ENCODE measurements around the gene GRIN3B.

GRIN3B gene

DNA sequence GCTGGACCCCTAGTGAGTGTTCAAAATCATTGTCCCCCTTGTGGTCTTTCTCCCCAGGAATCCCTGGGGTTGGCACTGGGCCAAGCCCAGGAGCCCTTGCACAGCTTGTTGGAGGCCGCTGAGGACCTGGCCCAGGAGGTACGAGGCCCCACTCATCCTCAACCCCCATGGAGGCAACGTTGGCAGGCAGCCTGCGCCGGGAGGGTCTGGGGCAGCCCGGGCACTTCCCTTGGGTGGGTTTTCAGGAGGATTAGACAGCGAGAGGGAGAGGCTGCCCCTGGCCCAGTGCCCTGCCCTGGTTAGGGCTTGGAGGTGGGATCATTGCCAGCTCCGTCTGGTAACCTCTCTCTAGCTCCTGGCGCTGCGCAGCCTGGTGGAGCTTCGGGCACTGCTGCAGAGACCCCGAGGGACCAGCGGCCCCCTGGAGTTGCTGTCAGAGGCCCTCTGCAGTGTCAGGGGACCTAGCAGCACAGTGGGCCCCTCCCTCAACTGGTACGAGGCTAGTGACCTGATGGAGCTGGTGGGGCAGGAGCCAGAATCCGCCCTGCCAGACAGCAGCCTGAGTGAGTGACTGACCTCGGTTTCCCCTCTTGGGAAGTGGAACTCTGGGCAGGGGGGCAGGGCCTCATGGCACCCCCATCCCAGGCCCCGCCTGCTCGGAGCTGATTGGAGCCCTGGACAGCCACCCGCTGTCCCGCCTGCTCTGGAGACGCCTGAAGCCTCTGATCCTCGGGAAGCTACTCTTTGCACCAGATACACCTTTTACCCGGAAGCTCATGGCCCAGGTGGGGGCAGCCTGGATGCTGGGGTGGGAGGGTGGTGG is 42.7 kb downstream of the GRIN3B start:
- ATAC-seq, result no peak

- ATAC-seq, result peak; percentile 54 to 58
These were observed 45.0 kb downstream of the GRIN3B start for GRCh38 chr19:1045247-1045603.

- no peak for ATAC-seq
These were observed 46.0 kb downstream of the GRIN3B start for GRCh38 chr19:1046117-1046626.

DNA sequence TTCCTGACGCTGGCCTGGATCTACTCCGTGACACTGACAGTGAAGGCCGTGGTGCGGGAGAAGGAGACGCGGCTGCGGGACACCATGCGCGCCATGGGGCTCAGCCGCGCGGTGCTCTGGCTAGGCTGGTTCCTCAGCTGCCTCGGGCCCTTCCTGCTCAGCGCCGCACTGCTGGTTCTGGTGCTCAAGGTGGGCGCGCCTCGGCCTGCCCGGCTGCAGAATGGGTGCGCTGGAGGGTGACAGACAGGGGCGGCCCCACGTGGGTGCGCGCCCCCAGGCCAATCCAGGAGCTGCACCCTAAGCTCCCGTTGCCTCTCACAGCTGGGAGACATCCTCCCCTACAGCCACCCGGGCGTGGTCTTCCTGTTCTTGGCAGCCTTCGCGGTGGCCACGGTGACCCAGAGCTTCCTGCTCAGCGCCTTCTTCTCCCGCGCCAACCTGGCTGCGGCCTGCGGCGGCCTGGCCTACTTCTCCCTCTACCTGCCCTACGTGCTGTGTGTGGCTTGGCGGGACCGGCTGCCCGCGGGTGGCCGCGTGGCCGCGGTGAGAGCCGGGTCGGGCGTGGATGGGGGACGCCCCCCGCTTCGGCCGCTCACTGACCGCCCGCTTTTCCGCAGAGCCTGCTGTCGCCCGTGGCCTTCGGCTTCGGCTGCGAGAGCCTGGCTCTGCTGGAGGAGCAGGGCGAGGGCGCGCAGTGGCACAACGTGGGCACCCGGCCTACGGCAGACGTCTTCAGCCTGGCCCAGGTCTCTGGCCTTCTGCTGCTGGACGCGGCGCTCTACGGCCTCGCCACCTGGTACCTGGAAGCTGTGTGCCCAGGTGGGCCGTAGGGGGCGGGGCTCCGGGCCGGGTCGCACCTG is 46.8 kb downstream of the GRIN3B start:
- no peak for ATAC-seq

DNA sequence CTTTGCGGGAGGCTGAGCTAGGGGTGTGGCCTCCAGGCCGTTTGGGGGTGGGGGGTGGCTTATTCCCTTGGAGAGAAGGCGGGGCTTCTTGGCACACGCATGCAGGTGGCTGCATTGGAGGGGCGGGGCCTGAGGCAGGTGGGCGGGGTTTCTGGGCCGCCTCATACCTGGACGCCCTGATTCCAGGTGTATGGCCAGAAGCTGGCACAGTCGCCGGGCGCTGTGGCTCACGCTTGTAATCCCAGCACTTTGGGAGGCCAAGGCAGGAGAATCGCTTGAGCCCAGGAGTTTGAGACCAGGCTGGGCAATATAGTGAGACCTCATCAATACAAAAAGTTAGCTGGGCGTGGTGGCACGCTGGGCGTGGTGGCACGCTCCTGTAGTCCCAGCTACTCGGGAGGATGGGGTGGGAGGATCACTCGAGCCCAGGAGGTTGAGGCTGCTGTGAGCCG is 47.5 kb downstream of the GRIN3B start:
- ATAC-seq, result no peak

GRCh38 chr19:1049106-1049505 is 48.9 kb downstream of the GRIN3B start:
- ATAC-seq, result no peak

DNA sequence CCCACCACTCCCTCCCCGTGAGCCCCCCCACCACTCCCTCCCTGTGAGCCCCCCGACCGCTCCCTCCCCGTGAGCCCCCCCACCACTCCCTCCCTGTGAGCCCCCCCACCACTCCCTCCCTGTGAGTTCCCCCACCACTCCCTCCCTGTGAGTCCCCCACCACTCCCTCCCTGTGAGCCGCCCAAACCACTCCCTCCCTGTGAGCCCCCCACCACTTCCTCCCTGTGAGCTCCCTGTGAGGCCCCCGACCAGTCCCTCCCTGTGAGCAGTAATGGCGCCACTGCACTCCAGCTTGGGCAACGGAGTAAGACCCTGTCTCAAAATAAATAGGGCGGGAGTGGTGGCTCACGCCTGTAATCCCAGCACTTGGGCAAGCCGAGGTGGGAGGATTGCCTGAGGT is 49.6 kb downstream of the GRIN3B start:
- ATAC-seq, result no peak

- ATAC-seq, result no peak
These were observed 51.0 kb downstream of the GRIN3B start for GRCh38 chr19:1050989-1051788.

- ATAC-seq, result no peak
These were observed 51.6 kb downstream of the GRIN3B start for GRCh38 chr19:1051791-1052190.

DNA sequence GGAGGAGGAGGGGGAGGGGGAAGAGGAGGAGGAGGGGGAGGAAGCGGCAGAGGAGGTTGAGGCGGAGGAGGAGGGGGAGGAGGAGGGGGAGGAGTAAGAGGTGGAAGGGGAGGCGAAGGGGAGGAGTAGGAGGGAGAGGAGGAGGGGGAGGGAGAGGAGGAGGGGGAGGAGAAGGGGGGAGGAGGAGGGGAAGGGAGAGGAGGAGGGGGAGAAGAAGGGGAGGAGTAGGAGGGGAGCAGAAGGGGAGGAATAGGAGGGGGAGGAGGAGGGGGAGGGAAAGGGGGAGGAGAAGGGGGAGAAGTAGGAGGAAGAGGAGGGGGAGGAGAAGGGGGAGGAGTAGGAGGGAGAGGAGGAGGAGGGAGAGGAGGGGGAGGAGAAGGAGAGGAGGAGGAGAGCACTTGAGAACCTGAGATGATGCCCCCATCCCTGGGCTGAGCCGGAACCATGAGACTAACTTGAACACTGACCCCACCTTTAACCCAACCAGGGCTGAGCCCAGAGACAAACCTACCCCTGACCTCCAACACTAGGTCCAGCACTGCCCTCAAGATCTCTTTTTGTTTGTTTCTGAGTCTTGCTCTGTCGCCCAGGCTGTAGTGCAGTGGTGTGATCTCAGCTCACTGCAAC is 52.2 kb downstream of the GRIN3B start:
- ATAC-seq, result no peak

DNA sequence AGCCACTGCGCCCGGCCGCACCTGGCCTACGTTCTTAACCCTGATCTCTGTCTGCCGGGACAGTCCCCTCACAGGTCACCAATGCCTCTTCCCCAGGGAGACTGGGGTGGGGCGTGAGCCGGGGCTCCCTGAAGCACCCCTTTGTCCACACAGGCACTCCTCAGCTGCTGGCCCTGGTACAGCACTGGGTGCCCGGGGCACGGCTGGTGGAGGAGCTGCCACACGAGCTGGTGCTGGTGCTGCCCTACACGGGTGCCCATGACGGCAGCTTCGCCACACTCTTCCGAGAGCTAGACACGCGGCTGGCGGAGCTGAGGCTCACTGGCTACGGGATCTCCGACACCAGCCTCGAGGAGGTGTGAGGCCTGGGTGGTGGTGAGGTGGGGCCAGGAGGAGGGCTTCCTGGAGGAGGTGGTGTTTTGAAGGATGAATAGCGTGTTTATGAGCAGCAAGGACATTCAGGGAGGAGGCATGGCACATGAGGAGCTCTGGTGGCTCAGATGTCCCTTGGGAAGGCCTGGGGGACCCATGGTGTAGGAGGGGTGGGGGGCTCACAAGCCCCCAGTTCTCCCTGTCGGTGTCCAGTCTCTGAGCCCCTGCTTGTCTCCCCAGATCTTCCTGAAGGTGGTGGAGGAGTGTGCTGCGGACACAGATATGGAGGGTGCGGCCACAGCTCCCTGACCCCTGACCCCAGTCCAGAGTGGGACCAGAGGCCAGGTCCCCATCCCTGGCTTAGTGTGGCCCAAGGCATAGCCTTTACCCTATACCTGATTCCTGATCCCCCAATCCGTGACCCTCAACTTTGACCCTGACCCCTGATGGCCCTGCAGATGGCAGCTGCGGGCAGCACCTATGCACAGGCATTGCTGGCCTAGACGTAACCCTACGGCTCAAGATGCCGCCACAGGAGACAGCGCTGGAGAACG is 53.2 kb downstream of the GRIN3B start:
- ATAC-seq, result no peak

- ATAC-seq, result no peak
These were observed 54.1 kb downstream of the GRIN3B start for GRCh38 chr19:1054102-1055027.

DNA sequence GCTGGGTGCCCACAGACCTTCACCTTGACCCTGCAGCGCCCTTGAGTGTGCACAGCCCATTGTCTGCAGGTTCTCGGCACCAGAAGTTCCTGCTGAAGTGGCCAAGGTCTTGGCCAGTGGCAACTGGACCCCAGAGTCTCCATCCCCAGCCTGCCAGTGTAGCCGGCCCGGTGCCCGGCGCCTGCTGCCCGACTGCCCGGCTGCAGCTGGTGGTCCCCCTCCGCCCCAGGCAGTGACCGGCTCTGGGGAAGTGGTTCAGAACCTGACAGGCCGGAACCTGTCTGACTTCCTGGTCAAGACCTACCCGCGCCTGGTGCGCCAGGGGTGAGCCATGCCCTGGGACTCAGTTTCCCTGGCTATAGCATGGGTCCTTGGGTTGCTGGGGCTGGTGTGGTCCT is 54.8 kb downstream of the GRIN3B start:
- no peak for ATAC-seq

DNA sequence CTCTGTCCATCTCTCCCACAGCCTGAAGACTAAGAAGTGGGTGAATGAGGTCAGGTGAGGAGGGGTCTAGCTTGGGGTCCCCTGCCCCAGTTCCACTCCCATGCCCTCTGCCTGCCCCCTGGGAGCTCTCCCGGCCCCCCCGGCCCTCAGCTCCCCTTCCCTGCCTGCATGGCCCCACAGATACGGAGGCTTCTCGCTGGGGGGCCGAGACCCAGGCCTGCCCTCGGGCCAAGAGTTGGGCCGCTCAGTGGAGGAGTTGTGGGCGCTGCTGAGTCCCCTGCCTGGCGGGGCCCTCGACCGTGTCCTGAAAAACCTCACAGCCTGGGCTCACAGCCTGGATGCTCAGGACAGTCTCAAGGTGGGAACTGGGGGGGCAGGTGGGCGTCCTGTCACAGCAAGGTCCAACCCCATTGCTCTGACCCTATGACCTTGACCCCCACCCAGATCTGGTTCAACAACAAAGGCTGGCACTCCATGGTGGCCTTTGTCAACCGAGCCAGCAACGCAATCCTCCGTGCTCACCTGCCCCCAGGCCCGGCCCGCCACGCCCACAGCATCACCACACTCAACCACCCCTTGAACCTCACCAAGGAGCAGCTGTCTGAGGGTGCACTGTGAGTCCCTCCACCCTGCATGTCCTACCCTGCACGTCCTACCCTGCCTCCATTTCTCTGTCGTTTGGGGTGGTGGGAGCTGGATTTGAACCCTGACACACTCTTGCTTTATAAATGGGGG is 55.8 kb downstream of the GRIN3B start:
- ATAC-seq, result no peak

GRCh38 chr19:1057176-1057855 is 57.1 kb downstream of the GRIN3B start:
- peak; percentile 69 to 92 for ATAC-seq

DNA sequence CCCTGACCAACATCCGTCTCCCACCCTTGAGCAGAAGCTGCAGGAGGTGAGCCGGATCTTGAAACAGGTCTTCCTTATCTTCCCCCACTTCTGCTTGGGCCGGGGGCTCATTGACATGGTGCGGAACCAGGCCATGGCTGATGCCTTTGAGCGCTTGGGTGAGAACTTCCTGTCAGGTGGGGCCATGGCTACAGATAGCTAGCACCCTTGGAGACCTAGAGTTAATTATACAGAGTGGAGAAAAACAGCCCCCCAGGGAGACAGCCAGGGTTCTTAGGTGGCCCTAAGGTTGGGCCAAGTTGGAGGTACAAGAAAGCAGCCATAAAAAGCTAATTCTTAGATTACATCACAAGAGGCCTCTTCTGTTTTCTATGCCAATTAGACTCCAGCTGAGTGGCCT is 57.9 kb downstream of the GRIN3B start:
- no peak for ATAC-seq

All from activated CD4-positive, CD25-positive, alpha-beta regulatory T cell treated with anti-CD3 and anti-CD28 coated beads, Interleukin-2, amount 50 U/mL, for 24 hours (primary cell).